ENCODE data around the gene BRIP1. TPM values are rescaled to one million over a fixed set of nuclear protein-coding genes. Genes with fewer than 3 reads are reported as not detected.
"Not testable (repeated sequence)": the region's sequence is repeated elsewhere in the genome, so short reads cannot be mapped to it uniquely, and the experiment has no call there.

The BRIP1 gene
- total and polyA plus RNA-seq, 4 donors, result 3.4 to 7.9 (median 6.2) TPM

DNA sequence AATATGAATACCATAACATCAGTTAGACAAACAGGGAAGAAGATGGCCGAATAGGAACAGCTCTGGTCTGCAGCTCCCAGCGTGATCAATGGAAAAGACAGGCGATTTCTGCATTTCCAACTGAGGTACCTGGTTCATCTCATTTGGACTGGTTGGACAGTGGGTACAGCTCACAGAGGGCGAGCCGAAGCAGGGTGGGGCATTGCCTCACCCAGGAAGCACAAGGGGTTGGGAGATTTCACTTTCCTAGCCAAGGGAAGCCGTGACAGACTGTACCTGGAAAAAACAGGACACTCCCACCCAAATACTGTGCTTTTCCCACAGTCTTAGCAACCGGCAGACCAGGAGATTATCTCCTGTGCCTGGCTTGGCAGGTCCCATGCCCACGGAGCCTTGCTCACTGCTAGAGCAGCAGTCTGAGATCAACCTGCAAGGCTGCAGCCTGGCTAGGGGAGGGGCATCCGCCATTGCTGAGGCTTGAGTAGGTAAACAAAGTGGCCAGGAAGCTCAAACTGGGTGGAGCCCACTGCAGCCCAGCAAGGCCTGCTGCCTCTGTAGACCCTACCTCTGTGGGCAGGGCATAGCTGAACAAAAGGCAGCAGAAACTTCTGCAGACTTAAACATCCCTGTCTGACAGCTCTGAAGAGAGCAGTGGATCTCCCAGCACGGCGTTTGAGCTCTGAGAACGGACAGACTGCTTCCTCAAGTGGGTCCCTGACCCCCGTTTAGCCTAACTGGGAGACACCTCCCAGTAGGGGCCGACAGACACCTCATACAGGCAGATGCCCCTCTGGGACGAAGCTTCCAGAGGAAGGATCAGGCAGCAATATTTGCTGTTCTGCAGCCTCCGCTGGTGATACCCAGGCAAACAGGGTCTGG, 190.1 kb downstream of the BRIP1 start:
- not testable (repeated sequence) for H3K9me3 ChIP-seq (ENCODE audit: control insufficient read depth, insufficient read depth, low read length); H3K36me3 ChIP-seq (ENCODE audit: control insufficient read depth, insufficient read depth, low read length); DNase-seq (ENCODE audit: low read depth in 4 of 6, low spot score in 6 of 6); H3K27ac ChIP-seq (ENCODE audit: low read depth, low read length); H3K27me3 ChIP-seq (ENCODE audit: control insufficient read depth, insufficient read depth, low read length); H3K4me3 ChIP-seq (ENCODE audit: low read depth, low read length); H3K4me1 ChIP-seq (ENCODE audit: control insufficient read depth, insufficient read depth, low read length)
- 91% methylated on average over 16 of the region's 16 CpGs for WGBS (ENCODE audit: insufficient coverage)

DNA sequence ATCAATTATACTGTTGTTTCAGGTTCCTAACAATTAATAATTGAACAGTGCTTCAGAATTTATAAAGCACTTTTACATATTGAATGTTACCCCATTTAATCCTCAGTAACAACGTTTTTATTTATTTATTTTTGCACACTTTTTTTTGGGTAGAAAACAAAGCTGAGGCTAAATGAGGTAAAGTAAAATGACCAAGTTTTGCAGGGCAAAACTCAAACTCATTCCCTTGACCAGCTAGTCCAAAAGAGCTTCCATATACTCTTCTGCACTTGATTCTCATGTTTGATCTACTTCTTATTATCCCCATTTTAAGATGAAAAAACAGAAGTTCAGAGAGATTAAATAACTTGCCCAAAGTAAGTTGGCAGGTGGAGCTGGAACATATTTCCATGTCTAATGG, 191.2 kb downstream of the BRIP1 start:
- no peak for DNase-seq (ENCODE audit: low read depth in 4 of 6, low spot score in 6 of 6)
- Histone ChIP-seq H3K27ac (ENCODE audit: low read depth, low read length) (no peak overlapping the region), H3K27me3 (ENCODE audit: control insufficient read depth, insufficient read depth, low read length) (no peaks in the 10 kb centered on the region), H3K4me3 (ENCODE audit: low read depth, low read length) (no peak overlapping the region), H3K9me3 (ENCODE audit: control insufficient read depth, insufficient read depth, low read length) (no peaks in the 10 kb centered on the region), H3K36me3 (ENCODE audit: control insufficient read depth, insufficient read depth, low read length) (no peaks in the 10 kb centered on the region), H3K4me1 (ENCODE audit: control insufficient read depth, insufficient read depth, low read length) (no peaks in the 10 kb centered on the region)
- WGBS (ENCODE audit: insufficient coverage), result no CpG with 5 or more reads among the region's 1 CpG

DNA sequence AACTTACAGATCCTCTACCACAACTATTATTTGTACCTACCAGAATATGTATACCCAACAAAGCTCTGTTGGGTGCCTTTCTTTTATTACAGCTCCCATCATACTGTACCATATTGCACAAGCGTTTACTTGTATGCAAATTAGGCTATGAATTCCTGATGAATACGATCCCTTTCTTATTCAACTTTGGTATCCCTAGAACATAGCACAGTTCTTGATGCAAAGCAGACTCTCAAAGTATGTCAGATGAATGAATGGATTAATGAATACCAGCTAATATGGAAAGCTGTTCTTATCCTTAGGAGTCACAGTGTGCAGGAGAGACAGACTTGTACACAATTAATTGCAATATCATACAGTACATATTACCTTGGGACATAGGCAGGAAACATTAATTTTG, 192.6 kb downstream of the BRIP1 start:
- Histone ChIP-seq H3K9me3 (ENCODE audit: control insufficient read depth, insufficient read depth, low read length) (no peaks in the 10 kb centered on the region), H3K36me3 (ENCODE audit: control insufficient read depth, insufficient read depth, low read length) (no peaks in the 10 kb centered on the region), H3K27ac (ENCODE audit: low read depth, low read length) (no peak overlapping the region), H3K4me3 (ENCODE audit: low read depth, low read length) (no peak overlapping the region), H3K4me1 (ENCODE audit: control insufficient read depth, insufficient read depth, low read length) (no peaks in the 10 kb centered on the region), H3K27me3 (ENCODE audit: control insufficient read depth, insufficient read depth, low read length) (no peaks in the 10 kb centered on the region)
- WGBS (ENCODE audit: insufficient coverage), result no CpG with 5 or more reads among the region's 2 CpGs
- DNase-seq (ENCODE audit: low read depth in 4 of 6, low spot score in 6 of 6), result no peak

DNA sequence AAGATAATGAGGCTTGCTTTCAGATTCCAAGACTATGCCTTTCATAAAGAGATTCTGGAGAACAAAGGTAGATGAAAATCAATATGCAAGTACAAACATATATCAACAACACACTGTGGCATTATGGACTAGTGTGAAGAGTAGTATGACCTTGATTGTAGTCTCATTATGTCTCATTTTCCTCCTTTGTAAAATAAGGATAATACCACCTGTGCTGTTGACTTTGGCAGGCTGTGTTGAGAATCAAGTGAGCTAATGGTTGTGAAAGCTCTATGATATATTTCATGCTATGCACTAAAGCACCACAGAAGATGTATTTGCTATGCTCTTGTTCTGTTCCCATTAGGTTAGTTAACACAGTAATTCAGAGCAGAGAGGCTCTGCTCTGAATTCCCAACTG, 193.8 kb downstream of the BRIP1 start:
- no peak for DNase-seq (ENCODE audit: low read depth in 4 of 6, low spot score in 6 of 6)
- H3K27me3 ChIP-seq (ENCODE audit: control insufficient read depth, insufficient read depth, low read length), result no peaks in the 10 kb centered on the region
- no peak overlapping the region for H3K27ac ChIP-seq (ENCODE audit: low read depth, low read length)
- no peaks in the 10 kb centered on the region for H3K9me3 ChIP-seq (ENCODE audit: control insufficient read depth, insufficient read depth, low read length)
- H3K4me3 ChIP-seq (ENCODE audit: low read depth, low read length), result no peak overlapping the region
- no peaks in the 10 kb centered on the region for H3K36me3 ChIP-seq (ENCODE audit: control insufficient read depth, insufficient read depth, low read length)
- no peaks in the 10 kb centered on the region for H3K4me1 ChIP-seq (ENCODE audit: control insufficient read depth, insufficient read depth, low read length)

DNA sequence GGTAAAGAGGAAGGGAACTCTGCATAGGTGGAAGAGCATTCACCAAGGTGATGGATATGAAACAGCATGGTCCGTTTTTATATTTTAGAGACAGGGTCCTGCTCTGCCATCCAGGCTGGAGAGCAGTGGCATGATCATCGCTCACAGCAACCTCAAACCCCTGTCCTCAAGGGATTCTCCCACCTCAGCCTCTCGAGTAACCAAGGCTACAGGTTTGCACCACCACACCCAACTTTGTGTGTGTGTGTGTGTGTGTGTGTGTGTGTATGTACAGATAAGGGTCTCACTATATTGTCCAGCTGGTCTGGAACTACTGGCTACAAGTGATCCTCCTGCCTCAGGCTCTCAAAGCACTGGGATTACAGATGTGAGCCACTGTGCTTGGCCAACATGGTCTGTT, 194.8 kb downstream of the BRIP1 start:
- Histone ChIP-seq H3K27ac (ENCODE audit: low read depth, low read length) (no peak overlapping the region), H3K4me3 (ENCODE audit: low read depth, low read length) (no peak overlapping the region), H3K36me3 (ENCODE audit: control insufficient read depth, insufficient read depth, low read length) (no peaks in the 10 kb centered on the region), H3K9me3 (ENCODE audit: control insufficient read depth, insufficient read depth, low read length) (no peaks in the 10 kb centered on the region), H3K4me1 (ENCODE audit: control insufficient read depth, insufficient read depth, low read length) (no peaks in the 10 kb centered on the region), H3K27me3 (ENCODE audit: control insufficient read depth, insufficient read depth, low read length) (no peaks in the 10 kb centered on the region)
- no peak for DNase-seq (ENCODE audit: low read depth in 4 of 6, low spot score in 6 of 6)
- WGBS (ENCODE audit: insufficient coverage), result no CpG with 5 or more reads among the region's 3 CpGs

DNA sequence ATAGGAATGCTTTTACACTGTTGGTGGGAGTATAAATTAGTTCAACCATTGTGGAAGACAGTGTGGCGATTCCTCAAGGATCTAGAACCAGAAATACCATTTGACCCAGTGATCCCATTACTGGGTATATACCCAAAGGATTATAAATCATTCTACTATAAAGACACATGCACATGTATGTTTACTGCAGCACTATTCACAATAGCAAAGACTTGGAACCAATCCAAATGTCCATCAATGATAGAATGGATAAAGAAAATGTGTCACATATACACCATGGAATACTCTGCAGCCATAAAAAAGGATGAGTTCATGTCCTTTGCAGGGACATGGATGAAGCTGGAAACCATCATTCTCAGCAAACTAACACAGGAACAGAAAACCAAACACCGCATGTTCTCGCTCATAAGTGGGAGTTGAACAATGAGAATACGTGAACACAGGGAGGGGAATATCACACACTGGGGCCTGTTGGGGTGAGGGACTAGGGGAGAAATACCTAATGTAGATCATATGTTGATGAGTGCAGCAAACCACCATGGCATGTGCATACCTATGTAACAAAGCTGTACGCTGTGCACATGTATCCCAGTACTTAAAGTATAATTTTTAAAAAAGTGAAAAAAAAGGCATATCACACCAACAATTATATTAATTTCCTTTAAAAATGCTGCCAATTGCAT, 196.8 kb downstream of the BRIP1 start:
- no CpG with 5 or more reads among the region's 5 CpGs for WGBS (ENCODE audit: insufficient coverage)
- not testable (repeated sequence) for H3K27me3 ChIP-seq (ENCODE audit: control insufficient read depth, insufficient read depth, low read length)

DNA sequence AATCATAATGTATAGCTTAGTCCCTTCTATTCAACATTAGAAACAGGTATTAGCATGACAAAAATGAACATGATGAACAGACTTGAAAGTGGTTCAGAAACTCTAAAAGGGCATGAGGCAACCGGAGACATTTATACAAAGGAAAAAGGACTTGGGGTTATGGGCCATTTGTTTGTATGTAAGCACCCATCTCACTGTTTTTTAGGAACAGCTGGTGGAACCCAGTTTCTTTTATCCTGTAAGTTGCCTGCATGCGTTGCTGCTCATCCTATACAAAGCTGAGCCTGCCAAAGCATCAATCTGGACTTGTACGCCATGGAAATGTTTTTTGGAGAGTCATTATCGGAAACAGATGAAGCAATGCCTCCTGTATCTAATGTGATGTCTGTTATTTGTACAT, 200.0 kb downstream of the BRIP1 start:
- H3K4me3 ChIP-seq (ENCODE audit: low read depth, low read length), result no peak overlapping the region
- no peaks in the 10 kb centered on the region for H3K36me3 ChIP-seq (ENCODE audit: control insufficient read depth, insufficient read depth, low read length)

More for the DNA sequence above, 196.8 kb downstream of the BRIP1 start:
- not testable (repeated sequence) for H3K27ac ChIP-seq (ENCODE audit: low read depth, low read length); H3K4me1 ChIP-seq (ENCODE audit: control insufficient read depth, insufficient read depth, low read length); H3K4me3 ChIP-seq (ENCODE audit: low read depth, low read length); H3K9me3 ChIP-seq (ENCODE audit: control insufficient read depth, insufficient read depth, low read length); DNase-seq (ENCODE audit: low read depth in 4 of 6, low spot score in 6 of 6); H3K36me3 ChIP-seq (ENCODE audit: control insufficient read depth, insufficient read depth, low read length)

DNA sequence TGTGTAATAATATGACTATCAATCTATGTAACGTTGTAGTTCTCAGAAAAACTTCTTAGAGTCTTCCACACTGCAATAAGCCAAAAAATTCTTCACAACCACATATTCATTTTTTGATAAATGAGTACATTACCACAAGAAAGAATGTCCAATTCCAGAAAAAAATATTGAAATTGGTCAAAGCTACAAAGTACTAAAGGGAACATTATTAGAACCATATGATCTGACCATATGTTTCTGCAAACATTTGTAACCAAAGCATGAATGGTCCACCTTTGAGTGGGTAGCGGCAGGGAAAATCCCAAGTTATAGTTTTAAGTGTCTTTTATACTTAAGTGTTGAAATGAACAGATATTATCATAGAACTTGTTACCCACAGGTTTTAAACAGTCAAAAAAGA, 200.6 kb downstream of the BRIP1 start:
- Histone ChIP-seq H3K27me3 (ENCODE audit: control insufficient read depth, insufficient read depth, low read length) (no peaks in the 10 kb centered on the region), H3K27ac (ENCODE audit: low read depth, low read length) (no peak overlapping the region), H3K4me3 (ENCODE audit: low read depth, low read length) (no peak overlapping the region), H3K4me1 (ENCODE audit: control insufficient read depth, insufficient read depth, low read length) (no peaks in the 10 kb centered on the region), H3K9me3 (ENCODE audit: control insufficient read depth, insufficient read depth, low read length) (no peaks in the 10 kb centered on the region), H3K36me3 (ENCODE audit: control insufficient read depth, insufficient read depth, low read length) (no peaks in the 10 kb centered on the region)
- WGBS (ENCODE audit: insufficient coverage), result no CpG with 5 or more reads among the region's 2 CpGs
- DNase-seq (ENCODE audit: low read depth in 4 of 6, low spot score in 6 of 6), result no peak

More for the DNA sequence above, 200.0 kb downstream of the BRIP1 start:
- Histone ChIP-seq H3K27me3 (ENCODE audit: control insufficient read depth, insufficient read depth, low read length) (no peaks in the 10 kb centered on the region), H3K9me3 (ENCODE audit: control insufficient read depth, insufficient read depth, low read length) (no peaks in the 10 kb centered on the region), H3K27ac (ENCODE audit: low read depth, low read length) (no peak overlapping the region), H3K4me1 (ENCODE audit: control insufficient read depth, insufficient read depth, low read length) (no peaks in the 10 kb centered on the region)
- 61% methylated on average over 3 of the region's 4 CpGs for WGBS (ENCODE audit: insufficient coverage)
- DNase-seq (ENCODE audit: low read depth in 4 of 6, low spot score in 6 of 6), result no peak

DNA sequence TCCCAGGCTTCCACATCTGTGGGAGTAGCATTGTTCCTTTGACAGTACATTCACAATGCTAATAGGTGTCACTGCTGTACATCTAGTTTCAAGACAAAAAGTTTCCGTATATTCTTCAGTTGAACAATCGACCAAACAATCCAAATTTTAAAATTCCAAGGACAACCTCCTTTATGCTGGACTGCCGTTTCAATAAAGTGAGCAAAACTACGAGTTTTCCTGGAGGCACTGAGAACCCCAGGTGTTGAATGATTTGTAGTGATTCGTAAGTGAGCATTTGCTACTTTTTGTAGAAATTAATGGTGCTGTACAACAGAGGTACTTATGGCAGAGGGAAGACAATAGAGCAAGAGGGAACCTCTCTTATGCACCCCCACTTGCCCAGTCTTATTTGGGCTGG, 201.1 kb downstream of the BRIP1 start:
- Histone ChIP-seq H3K27ac (ENCODE audit: low read depth, low read length) (no peak overlapping the region), H3K27me3 (ENCODE audit: control insufficient read depth, insufficient read depth, low read length) (no peaks in the 10 kb centered on the region), H3K4me1 (ENCODE audit: control insufficient read depth, insufficient read depth, low read length) (no peaks in the 10 kb centered on the region), H3K36me3 (ENCODE audit: control insufficient read depth, insufficient read depth, low read length) (no peaks in the 10 kb centered on the region), H3K4me3 (ENCODE audit: low read depth, low read length) (no peak overlapping the region), H3K9me3 (ENCODE audit: control insufficient read depth, insufficient read depth, low read length) (no peaks in the 10 kb centered on the region)
- DNase-seq (ENCODE audit: low read depth in 4 of 6, low spot score in 6 of 6), result no peak
- WGBS (ENCODE audit: insufficient coverage), result 73% methylated on average over 2 of the region's 5 CpGs

Data from spinal cord (tissue), 10 donors.